GM19328 (cell line): ENCODE measurements around the gene TIMM10.

Source experiments
- ATAC-seq: cut with Tn5 transposase; IDR thresholded peaks from one replicate; pipeline ENCODE4 v1.9.1; 2021; ENCODE audit warnings: mild to moderate bottlenecking, moderate library complexity; ENCODE audit not compliant: unreplicated experiment

TIMM10 gene, protein sequence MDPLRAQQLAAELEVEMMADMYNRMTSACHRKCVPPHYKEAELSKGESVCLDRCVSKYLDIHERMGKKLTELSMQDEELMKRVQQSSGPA

DNA sequence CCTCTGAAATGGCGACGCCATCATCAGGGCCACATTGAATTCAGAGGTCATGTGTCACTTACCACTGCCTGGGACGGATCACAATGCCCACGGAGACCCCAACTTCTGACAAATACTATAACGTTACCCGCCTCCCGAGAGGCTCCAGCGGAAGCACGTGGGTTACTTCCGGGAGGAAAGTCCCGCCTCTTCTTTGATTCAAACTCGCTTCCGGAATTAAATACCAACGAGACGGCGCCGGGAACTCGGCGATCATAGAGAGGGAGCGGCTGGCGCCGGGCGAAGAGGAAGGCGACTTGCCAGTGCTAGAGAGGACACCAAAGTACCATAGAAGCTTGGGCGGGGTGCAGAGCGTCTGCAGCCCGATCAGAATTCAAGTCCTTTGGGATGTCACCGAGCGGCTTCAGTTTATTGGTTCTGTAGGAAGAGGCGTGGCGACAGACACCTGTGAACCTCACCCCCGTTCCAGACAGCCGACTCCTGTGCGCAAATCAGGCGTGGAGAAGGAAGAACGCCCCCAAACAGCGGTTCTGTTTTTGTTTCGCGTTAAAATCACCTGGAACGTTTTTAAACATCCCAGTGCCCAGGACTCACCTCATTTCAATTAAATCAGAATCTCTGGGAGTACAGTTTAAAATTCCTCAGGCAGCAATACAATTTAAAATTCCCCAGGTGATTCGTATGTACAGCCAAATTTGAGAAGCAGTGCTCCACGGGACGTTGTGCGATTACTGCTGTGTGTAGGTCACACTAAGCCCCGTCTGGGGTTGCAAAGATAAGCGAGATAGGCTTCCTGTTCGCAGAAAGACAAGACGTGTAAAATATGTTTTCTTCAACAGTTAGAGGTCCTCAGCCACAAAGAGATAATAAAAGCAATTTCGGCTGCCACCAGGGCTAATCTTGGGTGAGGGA, at the start of gene TIMM10:
TIMM10 (minus strand) TSS at position 159 of the 912 bp plus-strand sequence. CDS start 565 bp downstream, outside the sequence.
- peak; percentile 98 for ATAC-seq

DNA sequence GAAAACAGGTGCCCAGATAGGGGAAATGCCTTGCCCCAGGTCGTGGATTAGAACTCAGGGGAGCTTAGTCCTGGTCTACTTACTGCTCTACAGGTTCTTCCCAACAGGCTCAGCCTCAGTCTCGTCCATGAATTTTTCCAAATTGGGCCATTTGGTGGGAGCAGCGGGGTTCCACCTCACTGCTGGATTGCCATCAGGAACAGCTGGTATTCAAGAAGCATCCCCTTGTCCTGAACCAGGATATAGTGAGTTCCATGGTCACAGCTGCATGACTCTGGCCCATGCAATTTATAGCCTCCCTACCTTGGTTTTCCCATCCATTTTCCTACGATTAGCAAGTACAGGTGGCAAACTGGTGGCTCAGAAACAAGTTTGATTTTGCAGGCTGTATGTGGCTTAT, 43.5 kb upstream of the TIMM10 start:
- no peak for ATAC-seq

DNA sequence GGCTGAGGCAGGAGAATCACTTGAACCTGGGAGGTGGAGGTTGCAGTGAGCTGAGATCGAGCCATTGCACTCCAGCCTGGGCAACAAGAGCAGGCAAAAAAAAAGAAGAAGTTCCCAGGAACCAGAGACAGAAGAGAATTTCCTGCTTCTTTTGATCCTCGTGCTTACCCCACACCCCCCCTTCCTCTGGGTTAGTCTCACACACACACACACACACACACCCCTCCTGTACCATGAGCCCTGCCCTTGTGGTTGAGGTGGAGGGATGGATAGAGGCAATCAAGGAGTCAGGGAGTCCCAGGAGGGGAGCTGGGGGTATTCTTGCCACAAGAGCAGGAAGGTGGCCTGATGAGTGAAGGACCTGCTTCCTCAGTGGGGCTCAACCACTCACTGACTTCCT, 41.1 kb upstream of the TIMM10 start:
- no peak for ATAC-seq

DNA sequence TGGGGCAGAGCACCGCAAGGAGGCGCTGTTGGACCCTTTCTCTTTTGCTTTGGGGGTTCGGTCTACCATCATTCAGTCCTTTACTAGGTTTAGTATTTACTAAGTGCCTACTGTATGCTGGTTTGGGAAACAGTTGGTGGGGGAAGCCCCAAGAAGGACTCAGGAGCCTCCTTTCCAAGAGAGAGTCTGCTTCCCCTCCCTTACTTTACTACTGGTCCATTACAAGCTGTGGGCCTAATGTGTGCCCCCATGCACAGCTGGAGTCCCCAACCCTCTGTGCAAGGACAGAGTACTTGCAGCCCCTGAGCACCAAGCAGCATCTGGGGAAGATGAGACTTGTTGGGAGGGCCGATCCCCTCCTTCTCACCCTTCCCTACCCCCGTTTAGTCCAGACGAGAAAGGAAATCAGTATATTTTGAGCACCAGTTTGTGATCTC, 37.8 kb upstream of the TIMM10 start:
- ATAC-seq: peak; percentile 13

DNA sequence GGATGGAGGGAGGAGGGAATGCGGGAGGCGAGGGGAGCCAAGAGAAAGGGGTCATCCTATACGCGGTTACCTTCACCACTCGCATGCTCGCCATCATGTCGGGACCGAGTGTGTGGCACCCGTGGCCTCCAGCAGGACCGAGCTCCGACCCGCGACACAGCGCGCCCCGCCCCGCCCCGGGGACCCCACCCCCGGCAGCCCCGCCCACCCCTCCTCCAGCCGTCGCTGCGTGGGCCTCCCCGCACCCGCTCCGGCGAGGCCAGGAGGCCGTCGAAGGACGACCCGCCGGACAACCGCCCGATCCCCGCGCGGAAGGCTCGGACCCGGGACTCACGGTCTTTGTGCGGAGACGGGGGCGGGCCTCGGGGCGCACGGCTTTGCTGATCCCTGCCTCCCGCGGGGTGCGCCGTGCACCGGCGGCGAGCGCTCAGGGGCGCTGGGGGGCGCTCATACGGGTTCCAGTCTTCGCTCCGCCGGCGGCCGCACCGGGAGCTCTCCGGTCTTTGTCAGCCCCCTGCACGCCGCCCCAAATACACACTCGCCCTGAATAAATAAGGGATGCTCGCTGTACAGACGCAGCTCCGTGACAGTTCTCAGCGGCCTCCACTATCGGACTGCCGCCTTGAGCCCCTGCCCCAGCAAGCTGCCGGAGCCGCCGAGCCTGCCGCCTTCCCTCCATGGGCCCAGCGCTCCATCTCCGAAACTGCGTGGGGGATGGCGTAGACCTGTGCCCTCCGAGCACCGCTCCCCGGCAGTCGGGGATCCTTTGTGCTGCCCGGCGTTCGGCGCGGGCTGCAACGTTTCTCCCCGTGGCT, 37.2 kb upstream of the TIMM10 start, which contains the start of gene UBE2L6:
UBE2L6 (minus strand) TSS at position 158 of the 815 bp plus-strand sequence; CDS start at position 97, 61 bp downstream.
- ATAC-seq: peak; percentile 52

DNA sequence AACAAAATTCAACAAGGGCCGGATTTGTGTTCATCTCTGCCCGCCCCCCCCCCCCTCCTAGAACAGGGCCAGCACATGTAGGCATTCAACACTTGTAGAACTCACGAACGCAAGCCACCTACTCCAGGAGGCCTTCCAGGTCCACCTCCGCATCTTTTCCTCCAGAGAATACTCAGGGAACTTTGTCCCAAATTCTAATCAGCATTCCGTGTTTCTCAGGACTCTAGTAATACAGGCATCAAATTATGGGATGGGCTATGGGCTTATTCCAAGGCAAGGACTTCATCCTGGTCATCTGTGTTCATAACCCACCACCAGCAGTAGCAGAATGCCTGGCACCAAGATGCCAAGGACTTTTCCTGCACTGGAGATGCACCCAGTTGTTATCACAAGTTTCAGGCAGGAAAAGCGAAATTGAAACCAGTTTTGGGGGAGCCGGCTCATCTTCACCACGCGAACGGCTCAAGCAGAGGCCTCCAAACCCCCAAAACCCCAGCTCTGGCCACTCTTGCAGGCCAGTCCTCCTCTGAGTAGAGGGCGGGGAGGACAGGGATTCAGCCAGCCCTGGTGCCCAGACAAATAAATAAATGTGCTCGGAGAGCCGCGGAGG, 36.5 kb upstream of the TIMM10 start:
- no peak for ATAC-seq

DNA sequence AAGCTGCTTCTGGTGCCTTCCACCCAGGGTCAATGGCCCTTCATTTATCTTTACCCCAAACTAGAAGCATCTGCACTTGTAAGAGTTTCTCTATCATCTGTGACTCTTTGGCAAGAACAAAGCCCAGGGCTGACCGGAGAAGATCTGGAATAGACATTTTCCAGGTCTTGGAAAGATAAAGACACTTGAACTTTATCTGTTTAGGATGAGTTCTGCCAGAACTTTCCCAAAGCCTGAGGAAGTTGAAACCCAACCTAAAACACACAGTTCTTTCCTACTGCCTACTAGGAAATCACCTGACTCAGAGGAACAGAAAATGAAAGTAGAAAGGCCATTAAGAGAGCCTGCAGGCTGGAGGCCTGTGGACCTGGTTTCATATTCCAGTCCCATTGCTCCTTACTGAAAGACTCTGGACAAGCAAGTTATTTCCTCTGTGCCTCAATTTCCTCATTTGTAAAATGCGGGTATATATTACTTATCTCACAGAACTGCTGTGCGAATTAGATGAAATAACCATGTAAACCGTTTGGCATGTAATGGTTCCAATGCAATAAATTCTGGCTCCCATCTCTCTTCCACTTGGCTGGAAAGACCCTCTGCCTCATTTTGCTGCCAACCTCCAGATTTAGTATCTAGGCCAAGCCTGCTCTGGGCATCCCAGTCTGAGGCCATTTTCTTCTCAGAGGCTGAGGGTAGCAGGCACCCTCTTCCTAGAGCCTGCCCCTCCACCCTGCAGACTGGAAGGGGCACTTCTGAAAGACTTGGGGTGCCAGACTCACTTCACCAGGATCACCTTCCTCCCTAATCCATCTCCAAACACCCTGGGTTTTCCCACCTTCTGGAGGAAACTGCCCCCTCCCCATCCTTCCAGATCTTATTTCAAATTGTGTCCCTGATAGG, 35.7 kb upstream of the TIMM10 start:
- ATAC-seq: peak; percentile 58

DNA sequence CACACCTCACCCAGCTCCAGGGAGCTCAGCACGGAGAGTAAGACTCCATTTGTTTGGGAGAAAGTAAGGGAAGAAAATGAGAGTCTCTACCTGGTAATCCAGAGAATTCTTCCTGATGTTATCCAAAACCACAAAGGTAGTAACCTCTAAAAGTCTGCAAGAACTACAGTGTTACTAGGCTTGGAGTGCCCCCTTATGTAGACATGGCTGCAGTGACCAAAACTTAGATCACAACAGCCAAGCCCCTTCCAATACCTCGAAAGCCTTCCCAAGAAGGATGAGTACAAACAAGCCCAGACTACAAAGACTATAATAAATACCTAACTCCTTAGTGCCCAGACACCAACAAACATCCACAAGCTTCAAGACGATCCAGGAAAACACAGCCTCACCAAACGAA, 32.0 kb upstream of the TIMM10 start:
- no peak for ATAC-seq

DNA sequence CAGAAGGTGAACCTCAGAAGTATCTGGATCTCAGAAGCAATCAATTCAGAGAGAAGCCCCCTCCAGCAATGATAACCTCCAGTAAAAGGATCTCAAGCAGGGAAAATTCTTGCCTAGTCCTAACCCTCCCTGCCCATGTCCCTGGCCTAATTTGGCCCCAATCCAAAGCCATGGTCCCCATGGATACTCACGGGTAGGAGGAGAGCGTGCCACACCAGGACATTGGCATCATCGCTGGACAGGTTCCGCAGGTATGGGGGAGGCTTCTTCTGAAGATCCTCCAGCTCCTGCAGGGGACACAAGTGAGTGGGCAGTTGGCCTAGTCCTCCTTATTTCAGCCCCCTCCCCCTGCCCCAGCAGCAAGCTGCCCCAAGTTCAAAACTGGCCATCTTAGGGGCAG, 29.6 kb upstream of the TIMM10 start:
- no peak for ATAC-seq

DNA sequence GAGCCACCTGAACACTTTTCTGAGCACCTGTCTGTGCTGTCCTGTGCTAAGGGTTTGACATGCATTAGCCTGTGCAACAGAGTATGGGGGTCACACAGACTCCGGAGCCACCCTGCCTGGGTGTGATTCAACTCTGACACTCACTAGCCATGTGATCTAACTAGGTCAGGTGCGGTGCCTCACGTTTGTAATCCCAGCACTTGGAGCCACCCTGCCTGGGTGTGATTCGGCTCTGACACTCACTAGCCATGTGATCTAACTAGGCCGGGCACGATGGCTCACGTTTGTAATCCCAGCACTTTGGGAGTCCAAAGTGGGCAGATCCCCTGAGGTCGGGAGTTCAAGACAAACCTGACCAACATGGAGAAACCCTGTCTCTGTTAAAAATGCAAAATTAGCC, 25.5 kb upstream of the TIMM10 start:
- ATAC-seq: no peak

DNA sequence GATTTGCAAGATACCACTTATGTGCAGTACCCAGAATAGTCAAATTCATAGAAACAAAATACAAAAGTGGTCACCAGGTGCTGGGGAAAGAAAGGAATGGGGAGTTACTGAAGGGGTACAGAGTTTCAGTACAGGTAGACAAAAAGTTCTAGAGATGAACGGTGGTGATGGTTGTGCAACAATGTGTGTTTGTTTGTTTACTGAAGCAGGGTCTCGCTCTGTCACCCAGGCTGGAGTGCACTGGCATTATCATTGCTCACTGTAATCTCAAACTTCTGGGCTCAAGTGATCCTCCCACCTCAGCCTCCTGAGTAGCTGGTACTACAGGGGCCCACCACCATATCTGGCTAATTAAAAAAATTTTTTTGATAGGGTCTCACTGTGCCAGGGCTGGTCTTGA, 24.8 kb upstream of the TIMM10 start:
- ATAC-seq: no peak

DNA sequence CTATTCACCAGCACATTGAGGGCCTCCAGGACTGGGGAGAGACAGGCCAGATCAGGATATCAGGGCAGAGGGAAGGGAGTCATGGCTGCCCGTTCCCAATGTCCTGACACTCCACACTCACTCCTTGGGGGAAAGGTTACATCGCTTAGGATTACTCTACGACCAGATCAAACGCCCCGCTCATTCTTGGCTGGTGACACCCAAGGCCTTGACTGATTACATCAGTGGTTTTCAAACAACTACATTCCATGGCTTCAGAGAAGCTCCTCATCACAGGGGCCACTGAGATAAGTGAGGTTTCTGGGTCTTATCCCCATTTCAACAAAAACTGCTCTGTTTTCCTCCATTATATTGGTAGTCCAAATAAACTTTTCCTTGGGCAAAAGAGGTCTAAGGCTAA, 21.9 kb upstream of the TIMM10 start:
- no peak for ATAC-seq

DNA sequence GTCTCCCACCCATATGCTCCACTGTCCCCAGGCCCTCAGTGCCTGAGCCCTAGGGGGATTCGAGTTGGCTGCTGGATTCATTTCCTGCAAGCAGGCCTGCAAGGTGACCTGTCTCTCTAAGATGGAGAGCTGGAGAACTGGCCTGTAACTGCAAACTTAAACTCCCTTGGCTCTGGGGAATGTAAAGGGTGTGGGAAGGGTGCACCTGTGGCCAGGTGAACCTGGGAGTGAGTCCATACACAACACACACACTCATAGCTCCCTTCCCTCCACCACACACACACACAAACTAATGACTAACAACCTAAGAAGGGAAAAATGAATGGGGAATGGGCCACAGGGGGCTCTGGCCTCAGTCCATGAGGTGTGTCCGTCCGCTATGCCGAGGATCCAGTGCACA, 21.4 kb upstream of the TIMM10 start:
- no peak for ATAC-seq

DNA sequence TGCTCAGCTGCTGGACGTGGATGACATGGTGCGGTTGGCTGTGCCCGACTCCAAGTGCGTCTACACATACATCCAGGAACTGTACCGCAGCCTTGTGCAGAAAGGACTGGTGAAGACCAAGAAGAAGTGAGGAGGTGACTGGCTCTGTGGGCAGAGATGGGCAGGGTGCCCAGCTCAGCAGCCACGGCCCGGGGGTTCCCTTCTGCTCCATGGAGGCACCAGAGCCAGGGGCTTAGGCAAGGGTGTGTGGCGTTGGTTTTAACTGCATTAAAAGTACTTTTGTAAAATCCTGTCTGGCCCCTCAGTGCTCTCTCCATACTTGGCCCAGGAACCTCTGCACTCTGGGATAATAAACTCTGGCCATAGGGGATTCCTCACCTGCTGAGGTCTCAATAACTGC, 19.4 kb upstream of the TIMM10 start:
- no peak for ATAC-seq

DNA sequence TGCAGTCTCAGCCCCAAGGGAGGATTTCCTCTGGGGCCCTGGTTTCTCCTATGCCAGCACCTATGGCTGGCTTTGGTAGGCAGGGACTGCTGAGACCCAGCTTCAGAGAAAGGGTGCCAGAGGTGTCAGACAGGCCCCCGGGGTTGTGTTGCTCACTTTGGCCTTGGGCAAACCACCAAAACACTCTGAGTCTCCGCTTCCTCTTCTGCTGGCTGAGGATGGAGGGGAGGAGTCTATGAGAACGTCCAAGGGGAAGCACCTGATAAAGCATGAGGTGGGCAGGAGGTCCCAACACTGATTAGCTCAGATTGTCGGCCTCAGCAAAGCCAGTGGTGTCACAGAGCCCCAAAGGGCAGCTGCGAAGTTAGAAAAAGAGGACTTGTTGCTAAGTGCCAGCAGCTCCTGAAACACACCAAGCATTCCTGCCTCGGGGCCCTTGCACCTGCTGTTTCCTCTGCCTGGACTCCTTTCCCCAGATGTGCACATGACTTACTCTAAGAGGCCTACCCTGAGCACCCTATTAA, 17.4 kb upstream of the TIMM10 start:
- peak; percentile 74 for ATAC-seq

DNA sequence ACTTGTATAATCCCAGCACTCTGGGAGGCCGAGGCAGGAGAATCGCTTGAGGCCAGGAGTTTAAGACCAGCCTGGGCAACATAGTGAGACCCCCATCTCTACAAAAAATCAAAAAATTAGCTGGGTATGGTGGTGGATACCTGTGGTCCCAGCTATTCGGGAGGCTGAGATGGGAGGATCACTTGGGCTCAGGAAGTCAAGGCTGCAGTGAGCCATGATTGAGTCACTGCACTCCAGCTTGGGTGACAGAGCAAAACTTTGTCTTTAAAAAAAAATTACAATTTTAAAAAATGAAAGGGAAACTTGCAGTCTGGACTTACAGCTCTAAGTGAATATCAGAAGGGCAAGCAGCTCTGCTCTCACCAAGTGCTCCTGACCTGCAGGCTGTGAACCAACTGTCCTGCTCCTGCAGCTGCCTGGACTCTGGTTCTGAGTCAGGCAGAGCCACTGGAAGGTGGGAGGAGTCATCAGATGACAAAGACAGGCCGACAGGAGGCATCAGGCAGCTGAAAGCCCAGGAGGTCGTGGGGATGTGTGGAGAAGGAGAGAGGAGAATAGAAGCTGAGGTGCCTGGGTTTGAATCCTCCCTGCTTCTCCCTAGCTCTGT, 16.4 kb upstream of the TIMM10 start:
- peak; percentile 45 for ATAC-seq

DNA sequence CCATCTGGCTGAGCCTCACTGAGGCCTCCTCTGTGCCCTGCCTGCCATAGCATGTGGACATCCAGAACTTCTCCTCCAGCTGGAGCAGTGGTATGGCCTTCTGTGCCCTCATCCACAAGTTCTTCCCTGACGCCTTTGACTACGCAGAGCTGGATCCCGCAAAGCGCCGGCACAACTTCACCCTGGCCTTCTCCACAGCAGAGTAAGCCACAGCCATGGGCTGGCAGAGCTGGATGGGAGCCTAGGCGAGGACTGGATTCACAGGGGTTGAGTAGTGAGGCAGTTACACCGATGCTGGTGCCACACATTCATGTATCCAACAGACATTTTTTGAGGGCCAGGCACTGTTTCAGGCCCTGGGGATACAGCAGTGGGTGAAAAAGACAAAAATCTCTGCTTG, 15.9 kb upstream of the TIMM10 start:
- no peak for ATAC-seq

DNA sequence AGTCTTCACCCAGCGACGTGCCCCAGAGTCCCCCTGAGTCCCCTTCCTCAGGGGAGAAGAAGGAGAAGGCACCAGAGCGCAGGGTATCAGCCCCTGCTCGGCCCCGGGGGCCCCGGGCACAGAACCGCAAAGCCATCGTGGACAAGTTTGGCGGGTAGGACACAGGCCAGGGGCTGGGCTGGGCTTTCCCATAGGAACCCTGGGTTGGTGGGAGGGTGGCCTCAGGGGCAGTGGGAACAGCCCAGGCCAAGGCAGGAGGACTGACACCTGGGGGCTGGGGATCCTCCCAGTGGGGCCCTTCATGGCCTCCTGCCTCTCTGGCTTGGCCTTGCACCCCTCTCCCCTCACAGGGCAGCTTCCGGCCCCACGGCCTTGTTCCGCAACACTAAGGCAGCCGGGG, 15.3 kb upstream of the TIMM10 start:
- ATAC-seq: no peak

DNA sequence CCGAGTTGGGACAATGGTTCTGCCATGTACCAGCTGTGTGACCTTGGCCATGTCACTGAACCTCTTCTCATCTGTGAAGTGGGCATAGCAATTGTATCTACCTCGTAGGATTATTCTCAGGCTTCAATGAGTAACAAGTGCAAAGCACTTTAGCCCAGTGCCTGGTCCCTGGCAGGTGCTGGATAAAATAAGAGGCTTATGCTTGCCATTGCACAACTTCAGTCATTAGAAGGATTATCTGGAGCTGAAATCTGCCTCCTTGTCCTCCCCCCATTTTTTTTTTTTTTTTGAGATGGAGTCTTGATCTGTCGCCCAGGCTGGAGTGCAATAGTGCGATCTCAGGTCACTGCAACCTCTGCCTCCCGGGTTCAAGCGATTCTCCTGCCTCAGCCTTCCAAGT, 14.0 kb upstream of the TIMM10 start:
- ATAC-seq: no peak
